ENCODE measurements around the gene ZNF845. TPM values are rescaled to one million over a fixed set of nuclear protein-coding genes. Genes with fewer than 3 reads are reported as not detected.
A peak's percentile ranks its signal among the peaks of the same experiment; 100 is the strongest.

Gene ZNF845
- total and polyA plus RNA-seq, 2 donors (not counting 3 experiments of a cell fraction or from before 2014, with no cell fraction given): 0.88 to 4.6 TPM

DNA sequence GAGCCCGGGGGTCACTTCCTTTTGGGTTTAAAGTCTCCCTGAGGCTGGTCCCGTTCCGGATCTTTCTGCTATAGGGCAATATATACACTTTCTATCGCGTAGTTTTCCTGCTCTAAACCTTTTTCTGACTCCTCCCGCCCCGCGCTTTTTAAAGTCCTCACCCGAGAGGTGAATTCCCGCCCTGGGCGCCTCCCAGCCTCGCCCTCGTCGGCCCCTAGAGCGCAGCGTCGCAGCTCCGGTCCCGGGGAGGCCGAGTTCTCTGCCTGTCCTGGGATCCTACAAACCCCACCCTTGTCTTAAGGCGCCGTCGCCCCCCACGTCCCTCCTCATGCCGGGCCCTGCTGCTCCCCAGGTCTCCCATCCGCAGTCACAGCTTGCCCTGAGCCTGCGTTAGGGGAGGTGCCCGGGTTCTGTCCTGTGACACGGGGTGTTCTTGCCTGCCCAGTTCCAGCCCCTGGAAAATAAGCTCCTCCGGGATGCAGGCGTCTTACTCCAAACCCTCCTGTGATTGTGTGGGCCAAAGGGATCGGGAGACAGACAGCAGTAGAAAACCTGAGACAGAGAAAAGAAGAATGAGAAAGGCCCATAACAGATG is 32.4 kb downstream of the ZNF845 start:
- DNase-seq (ENCODE audit: low read depth, low spot score) (no peak), FAIRE-seq (no peak)
- Histone ChIP-seq H3K4me2 (ENCODE audit: insufficient read depth, low read length) (peak overlapping the region; percentile 89), H3K27ac (ENCODE audit: insufficient read depth, low read depth, low read length) (no peak overlapping the region), H4K20me1 (replicated peaks; ENCODE audit: control insufficient read depth, extremely low read depth, insufficient read depth, low read length) (no peaks in the 10 kb centered on the region), H3K9me3 (replicated peaks; ENCODE audit: control insufficient read depth, insufficient read depth, low read length) (no peaks in the 10 kb centered on the region), H3K79me2 (ENCODE audit: control insufficient read depth, insufficient read depth, low read length) (no peaks in the 10 kb centered on the region), H3K4me1 (ENCODE audit: control insufficient read depth, extremely low read depth, insufficient read depth, low read length) (peaks cover 2% of the 10 kb centered on the region), H3K4me3 (replicated peaks in 1 of 3; ENCODE audit: insufficient read depth in 1 of 3, low read depth in 1 of 3, low read length in 3 of 3) (peak overlapping the region; percentile 53 to 88 (median 56)), H2AFZ (ENCODE audit: low read depth, low read length) (peak overlapping the region; percentile 100), H3K9ac (replicated peaks; ENCODE audit: extremely low read depth, insufficient read depth, low read length) (peak overlapping the region; percentile 53), H3K9me1 (replicated peaks; ENCODE audit: control insufficient read depth, extremely low read depth, insufficient read depth, low read length) (no peaks in the 10 kb centered on the region), H3K27me3 (ENCODE audit: control insufficient read depth in 2 of 2, insufficient read depth in 2 of 2, low read length in 2 of 2) (no peaks in the 10 kb centered on the region), H3K36me3 (ENCODE audit: control insufficient read depth in 2 of 2, extremely low read depth in 1 of 2, insufficient read depth in 2 of 2, low read length in 2 of 2) (no peaks in the 10 kb centered on the region)
- TSS peak; percentile 86 for BruUV-seq (replicated peaks)
- no peak for TF ChIP-seq POLR2A (IDR thresholded peaks at IDR 0.05; ENCODE audit: low read depth, low read length)
- TF ChIP-seq, protein P1, sequence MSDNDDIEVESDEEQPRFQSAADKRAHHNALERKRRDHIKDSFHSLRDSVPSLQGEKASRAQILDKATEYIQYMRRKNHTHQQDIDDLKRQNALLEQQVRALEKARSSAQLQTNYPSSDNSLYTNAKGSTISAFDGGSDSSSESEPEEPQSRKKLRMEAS (IDR thresholded peaks at IDR 0.05; ENCODE audit: insufficient read depth, insufficient read length): no peak
- TF ChIP-seq EZH2 (IDR thresholded peaks at IDR 0.05; ENCODE audit: borderline replicate concordance, low read depth, low read length, severe bottlenecking): no peak
- no peak for TF ChIP-seq JUN (IDR thresholded peaks at IDR 0.05; ENCODE audit: borderline replicate concordance, insufficient read depth, insufficient read length, low read depth)
- TF ChIP-seq FOS (IDR thresholded peaks at IDR 0.05; ENCODE audit: borderline replicate concordance, insufficient read depth, low read length): no peak
- TF ChIP-seq POLR2AphosphoS5 (IDR thresholded peaks at IDR 0.05; ENCODE audit: insufficient read depth, low read depth, low read length): no peak
- TF ChIP-seq MYC (IDR thresholded peaks at IDR 0.05; ENCODE audit: low read depth, low read length): no peak
- ChIA-PET CTCF (no interaction called here), POLR2A (no interaction called here)
- intact Hi-C loops (cut with micrococcal nuclease): loop anchor here (1.0 to 10.0 kb wide), 3 partner anchors 29 to 171 kb away; partner anchors contain the start of genes VN1R2, ZNF677 and ZNF765
- dilution Hi-C loops (cut with MboI; ENCODE audit: extremely low pct_ligation_motif_present, low sequenced_read_pairs): no loop called here

DNA sequence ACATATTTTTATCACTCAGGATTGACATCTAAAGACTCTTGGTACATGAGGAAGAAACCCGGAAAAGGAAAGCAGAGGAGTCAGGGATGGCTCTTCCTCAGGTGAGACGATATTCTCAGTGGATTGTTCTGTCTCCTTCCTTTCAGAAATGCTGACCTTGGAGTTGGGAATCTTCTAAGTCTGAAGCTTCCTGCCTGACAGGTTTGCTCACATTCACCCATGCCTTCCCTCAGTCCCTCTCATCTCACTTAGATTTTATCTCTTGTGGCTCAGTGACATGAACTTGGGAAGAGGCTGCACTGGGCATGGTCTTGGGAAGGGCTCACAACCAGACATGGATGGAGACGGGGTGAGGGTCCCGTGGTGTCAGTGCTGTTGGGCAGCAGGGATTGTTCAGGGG is 38.6 kb downstream of the ZNF845 start:
- no TSS peak for BruUV-seq (replicated peaks)
- no peak overlapping the region for H3K27ac ChIP-seq (ENCODE audit: insufficient read depth, low read depth, low read length)
- no peaks in the 10 kb centered on the region for H3K9me1 ChIP-seq (replicated peaks; ENCODE audit: control insufficient read depth, extremely low read depth, insufficient read depth, low read length)
- no peaks in the 10 kb centered on the region for H3K27me3 ChIP-seq (ENCODE audit: control insufficient read depth in 2 of 2, insufficient read depth in 2 of 2, low read length in 2 of 2)
- no peaks in the 10 kb centered on the region for H3K79me2 ChIP-seq (ENCODE audit: control insufficient read depth, insufficient read depth, low read length)
- intact Hi-C loops (cut with micrococcal nuclease): no loop called here
- H3K9me3 ChIP-seq (replicated peaks; ENCODE audit: control insufficient read depth, insufficient read depth, low read length): no peaks in the 10 kb centered on the region
- no peak overlapping the region for H3K4me2 ChIP-seq (ENCODE audit: insufficient read depth, low read length)
- H3K9ac ChIP-seq (replicated peaks; ENCODE audit: extremely low read depth, insufficient read depth, low read length): no peak overlapping the region
- POLR2A ChIA-PET: no interaction called here
- no peaks in the 10 kb centered on the region for H4K20me1 ChIP-seq (replicated peaks; ENCODE audit: control insufficient read depth, extremely low read depth, insufficient read depth, low read length)
- CTCF ChIA-PET: no interaction called here
- no peak for FAIRE-seq
- no peaks in the 10 kb centered on the region for H3K4me1 ChIP-seq (ENCODE audit: control insufficient read depth, extremely low read depth, insufficient read depth, low read length)
- H2AFZ ChIP-seq (ENCODE audit: low read depth, low read length): no peak overlapping the region
- no peak overlapping the region for H3K4me3 ChIP-seq (replicated peaks in 1 of 3; ENCODE audit: insufficient read depth in 1 of 3, low read depth in 1 of 3, low read length in 3 of 3)
- no peaks in the 10 kb centered on the region for H3K36me3 ChIP-seq (ENCODE audit: control insufficient read depth in 2 of 2, extremely low read depth in 1 of 2, insufficient read depth in 2 of 2, low read length in 2 of 2)
- dilution Hi-C loops (cut with MboI; ENCODE audit: extremely low pct_ligation_motif_present, low sequenced_read_pairs): no loop called here
- no peak for DNase-seq (ENCODE audit: low read depth, low spot score)
- TF ChIP-seq EZH2 (IDR thresholded peaks at IDR 0.05; ENCODE audit: borderline replicate concordance, low read depth, low read length, severe bottlenecking): no peak
- TF ChIP-seq, protein P2, sequence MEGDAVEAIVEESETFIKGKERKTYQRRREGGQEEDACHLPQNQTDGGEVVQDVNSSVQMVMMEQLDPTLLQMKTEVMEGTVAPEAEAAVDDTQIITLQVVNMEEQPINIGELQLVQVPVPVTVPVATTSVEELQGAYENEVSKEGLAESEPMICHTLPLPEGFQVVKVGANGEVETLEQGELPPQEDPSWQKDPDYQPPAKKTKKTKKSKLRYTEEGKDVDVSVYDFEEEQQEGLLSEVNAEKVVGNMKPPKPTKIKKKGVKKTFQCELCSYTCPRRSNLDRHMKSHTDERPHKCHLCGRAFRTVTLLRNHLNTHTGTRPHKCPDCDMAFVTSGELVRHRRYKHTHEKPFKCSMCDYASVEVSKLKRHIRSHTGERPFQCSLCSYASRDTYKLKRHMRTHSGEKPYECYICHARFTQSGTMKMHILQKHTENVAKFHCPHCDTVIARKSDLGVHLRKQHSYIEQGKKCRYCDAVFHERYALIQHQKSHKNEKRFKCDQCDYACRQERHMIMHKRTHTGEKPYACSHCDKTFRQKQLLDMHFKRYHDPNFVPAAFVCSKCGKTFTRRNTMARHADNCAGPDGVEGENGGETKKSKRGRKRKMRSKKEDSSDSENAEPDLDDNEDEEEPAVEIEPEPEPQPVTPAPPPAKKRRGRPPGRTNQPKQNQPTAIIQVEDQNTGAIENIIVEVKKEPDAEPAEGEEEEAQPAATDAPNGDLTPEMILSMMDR (IDR thresholded peaks at IDR 0.05; ENCODE audit: extremely low read depth in 1 of 2, insufficient read depth in 1 of 2, low read depth in 1 of 2, low read length in 2 of 2): no peak
- TF ChIP-seq FOS (IDR thresholded peaks at IDR 0.05; ENCODE audit: borderline replicate concordance, insufficient read depth, low read length): no peak
- TF ChIP-seq GATA2 (IDR thresholded peaks at IDR 0.05; ENCODE audit: insufficient read depth, insufficient read length, low read depth, low read length): no peak
- no peak for TF ChIP-seq JUN (IDR thresholded peaks at IDR 0.05; ENCODE audit: borderline replicate concordance, insufficient read depth, insufficient read length, low read depth)
- TF ChIP-seq MYC (IDR thresholded peaks at IDR 0.05; ENCODE audit: low read depth, low read length): no peak
- no peak for TF ChIP-seq POLR2AphosphoS5 (IDR thresholded peaks at IDR 0.05; ENCODE audit: insufficient read depth, low read depth, low read length)
- no peak for TF ChIP-seq POLR2A (IDR thresholded peaks at IDR 0.05; ENCODE audit: low read depth, low read length)
- TF ChIP-seq, protein P1 (IDR thresholded peaks at IDR 0.05; ENCODE audit: insufficient read depth, insufficient read length): no peak

All from endothelial cell of umbilical vein (primary cell).